Upper lobe of left lung (tissue), 6 donors: ENCODE data around the gene ZNF502. TPM values are rescaled to one million over a fixed set of nuclear protein-coding genes. Genes with fewer than 3 reads are reported as not detected.

Experiments
- ATAC-seq, 2 donors: fragments of 200-7000 bp; cut with Tn5 transposase; one replicate each; pipeline ENCODE4 v1.9.1; 2022; ENCODE audit warnings: mild to moderate bottlenecking in 2 of 2, moderate library complexity in 2 of 2; ENCODE audit not compliant: low FRiP score in 2 of 2
- DNase-seq, 2 donors: peaks; one replicate each; pipeline ENCODE4 v3.0.0-alpha.2; 2019 to 2020
- H3K27ac ChIP-seq, 4 donors: fragments of 200-600 bp; sonication (generic); one replicate each; pipeline ENCODE4 v1.5.1; 2016 to 2019
- H3K27me3 ChIP-seq, 4 donors: fragments of 200-600 bp; sonication (generic); one replicate each; pipeline ENCODE4 v1.5.1; 2017 to 2019
- H3K36me3 ChIP-seq, 4 donors: fragments of 200-600 bp; sonication (generic); one replicate each; pipeline ENCODE4 v1.5.1; 2016 to 2019
- H3K4me1 ChIP-seq, 4 donors: fragments of 200-600 bp; sonication (generic); one replicate each; pipeline ENCODE4 v1.5.1; 2018 to 2019
- H3K4me3 ChIP-seq, 4 donors: fragments of 200-600 bp; sonication (generic); one replicate each; pipeline ENCODE4 v1.5.1; 2017 to 2019; ENCODE audit warnings: mild to moderate bottlenecking in 2 of 4, moderate library complexity in 1 of 4
- H3K9me3 ChIP-seq, 4 donors: fragments of 200-600 bp; sonication (generic); one replicate each; pipeline ENCODE4 v1.5.1; 2018 to 2019
- EP300 ChIP-seq, 4 donors: sonication (generic); formaldehyde crosslinking; IDR thresholded peaks; one replicate each; pipeline ENCODE4 v1.5.1; 2017; ENCODE audit warnings: antibody characterized with exemption in 4 of 4, control low read depth in 2 of 4
- POLR2A ChIP-seq, 4 donors: fragments of 450-650 bp; IDR thresholded peaks; one replicate each; pipeline ENCODE4 v1.5.1; 2016 to 2017; ENCODE audit warnings: antibody characterized with exemption in 4 of 4, mild to moderate bottlenecking in 2 of 4
- POLR2AphosphoS5 ChIP-seq, 2 donors: sonication (generic); formaldehyde crosslinking; IDR thresholded peaks; one replicate each; pipeline ENCODE4 v1.5.1; 2017; ENCODE audit warnings: antibody characterized with exemption in 2 of 2
- WGBS, 2 donors: methylation state at CpG; one replicate each; pipeline ENCODE4 v1.1.5; 2017 to 2018; 5-methylcytosine and 5-hydroxymethylcytosine counted together
- total RNA-seq, 6 donors: library from RNA; depleted of rRNA in 4 of 6; stranded (reverse); fragments of >200 nt in 4 of 6; gene quantifications; one replicate each; pipeline versions ENCODE4 v1.1.0 to v1.2.1, GENCODE V29; 2016 to 2021
- TF ChIP-seq, protein P1 (sequence below), 6 experiments: fragments of 450-650 bp in 4 of 6; fragments of 200-600 bp in 2 of 6; sonication (generic) in 2 of 6; IDR thresholded peaks; one replicate each; pipeline ENCODE4 v1.5.1; 2016 to 2019; ENCODE audit warnings: antibody characterized with exemption in 6 of 6
- donor health status: DM: no; HTN: no; CAD: no; lungs with moderate emphysema.
- donor health status: DM: no; HTN: yes; CAD: no; lungs with severe emphysema.

Gene ZNF502
- total RNA-seq, 6 donors from 2014 or later = 1.00 to 4.7 (median 3.7) TPM

DNA sequence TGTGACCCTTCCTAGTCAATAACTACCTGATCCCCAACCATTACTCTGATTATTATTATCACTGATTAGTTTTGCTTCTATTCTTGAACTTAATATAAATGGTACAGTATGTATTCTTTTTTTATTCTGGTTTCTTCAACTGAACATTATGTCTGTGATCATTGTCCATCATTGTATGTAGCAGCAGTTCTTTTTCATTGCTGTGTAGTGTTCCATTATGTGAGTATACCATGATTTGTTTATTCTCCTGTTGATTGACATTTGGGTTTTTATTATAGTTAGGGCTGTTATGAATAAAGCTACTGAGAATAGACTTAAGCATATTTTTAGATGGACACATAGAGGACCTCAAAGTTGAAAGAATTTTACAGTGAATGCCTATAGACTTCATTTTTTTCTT, 51.8 kb downstream of the ZNF502 start:
- Histone ChIP-seq H3K27ac (no peak overlapping the region), H3K4me1 (peaks cover 12 to 26% (median 16%) of the 10 kb centered on the region in 4 donors), H3K36me3 (no peaks in the 10 kb centered on the region), H3K9me3 (peaks cover 0 to under 1% (median 0%) of the 10 kb centered on the region in 4 donors), H3K27me3 (no peaks in the 10 kb centered on the region), H3K4me3 (no peak overlapping the region)
- DNase-seq (no peak), ATAC-seq (no peak)
- TF ChIP-seq POLR2A (IDR thresholded peaks at IDR 0.05) (no peak), POLR2AphosphoS5 (IDR thresholded peaks at IDR 0.05) (no peak), EP300 (IDR thresholded peaks at IDR 0.05) (no peak)
- TF ChIP-seq, protein P1, sequence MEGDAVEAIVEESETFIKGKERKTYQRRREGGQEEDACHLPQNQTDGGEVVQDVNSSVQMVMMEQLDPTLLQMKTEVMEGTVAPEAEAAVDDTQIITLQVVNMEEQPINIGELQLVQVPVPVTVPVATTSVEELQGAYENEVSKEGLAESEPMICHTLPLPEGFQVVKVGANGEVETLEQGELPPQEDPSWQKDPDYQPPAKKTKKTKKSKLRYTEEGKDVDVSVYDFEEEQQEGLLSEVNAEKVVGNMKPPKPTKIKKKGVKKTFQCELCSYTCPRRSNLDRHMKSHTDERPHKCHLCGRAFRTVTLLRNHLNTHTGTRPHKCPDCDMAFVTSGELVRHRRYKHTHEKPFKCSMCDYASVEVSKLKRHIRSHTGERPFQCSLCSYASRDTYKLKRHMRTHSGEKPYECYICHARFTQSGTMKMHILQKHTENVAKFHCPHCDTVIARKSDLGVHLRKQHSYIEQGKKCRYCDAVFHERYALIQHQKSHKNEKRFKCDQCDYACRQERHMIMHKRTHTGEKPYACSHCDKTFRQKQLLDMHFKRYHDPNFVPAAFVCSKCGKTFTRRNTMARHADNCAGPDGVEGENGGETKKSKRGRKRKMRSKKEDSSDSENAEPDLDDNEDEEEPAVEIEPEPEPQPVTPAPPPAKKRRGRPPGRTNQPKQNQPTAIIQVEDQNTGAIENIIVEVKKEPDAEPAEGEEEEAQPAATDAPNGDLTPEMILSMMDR (IDR thresholded peaks at IDR 0.05) = no peak

DNA sequence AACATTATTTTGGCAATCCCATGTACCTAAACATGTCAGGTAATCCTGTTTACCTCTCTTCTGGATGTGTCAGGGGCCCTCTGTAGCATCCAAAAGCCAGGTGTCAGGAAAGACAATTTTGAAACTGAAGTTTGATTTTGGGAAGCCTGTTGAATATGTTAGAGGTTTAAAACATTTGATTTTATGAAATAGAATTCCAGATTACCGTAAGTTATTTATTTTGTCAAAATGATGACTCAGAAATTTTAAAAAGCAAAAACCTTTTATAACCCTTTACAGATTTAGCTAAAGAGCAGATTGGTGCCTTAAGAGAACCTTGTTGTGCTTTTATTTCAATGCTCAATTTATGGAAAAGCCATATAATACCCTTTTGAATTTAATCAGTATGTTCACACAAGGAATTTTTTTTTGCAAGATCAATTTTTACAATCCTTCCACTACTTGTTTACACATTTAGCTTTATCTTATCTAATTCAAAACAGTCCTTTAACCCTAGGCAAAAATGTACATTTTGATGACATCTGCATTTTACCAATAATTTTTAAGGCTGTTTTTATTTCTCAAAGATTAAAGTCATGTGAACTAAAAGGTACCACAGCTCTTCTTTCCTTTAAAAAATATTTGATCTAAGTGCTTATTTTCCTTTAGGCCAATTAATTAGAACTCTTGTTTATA, 59.1 kb downstream of the ZNF502 start:
- Histone ChIP-seq H3K4me3 (no peak overlapping the region), H3K36me3 (no peaks in the 10 kb centered on the region), H3K4me1 (no peaks in the 10 kb centered on the region), H3K9me3 (peaks cover 5 to 22% (median 19%) of the 10 kb centered on the region in 4 donors), H3K27ac (no peak overlapping the region), H3K27me3 (no peaks in the 10 kb centered on the region)
- 91 to 96% methylated on average over 1 of the region's 1 CpG for WGBS, 2 donors
- DNase-seq (no peak), ATAC-seq (no peak)
- TF ChIP-seq POLR2A (IDR thresholded peaks at IDR 0.05) (no peak), POLR2AphosphoS5 (IDR thresholded peaks at IDR 0.05) (no peak), EP300 (IDR thresholded peaks at IDR 0.05) (no peak)
- TF ChIP-seq, protein P1 (IDR thresholded peaks at IDR 0.05) = no peak

DNA sequence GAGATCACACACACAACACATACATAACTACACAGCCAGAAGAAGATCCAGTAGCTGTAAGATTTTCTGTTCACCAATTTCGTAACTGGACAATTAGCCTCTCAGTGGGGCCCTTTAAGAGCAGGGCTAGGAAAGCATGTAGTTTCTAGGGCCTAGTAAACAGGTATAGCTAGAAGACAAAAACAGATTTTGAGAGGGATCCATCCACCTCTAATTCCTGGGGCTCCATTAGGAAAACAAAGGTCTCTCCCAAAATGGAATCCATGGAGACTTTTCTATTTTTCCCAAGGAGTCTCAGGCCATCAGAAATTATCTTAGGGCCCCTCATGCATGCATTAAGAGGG, 59.6 kb downstream of the ZNF502 start:
- H3K27me3 ChIP-seq = no peaks in the 10 kb centered on the region
- H3K36me3 ChIP-seq = no peaks in the 10 kb centered on the region
- 100% methylated on average over 1 of the region's 1 CpG for WGBS, 2 donors
- H3K4me3 ChIP-seq = no peak overlapping the region
- H3K27ac ChIP-seq = no peak overlapping the region
- H3K9me3 ChIP-seq = peaks cover 5 to 22% (median 19%) of the 10 kb centered on the region in 4 donors
- H3K4me1 ChIP-seq = no peaks in the 10 kb centered on the region
- DNase-seq (no peak), ATAC-seq (no peak)
- TF ChIP-seq POLR2A (IDR thresholded peaks at IDR 0.05) = no peak

Other genes starting within 250 kb of the ZNF502 start
- gene ZNF445, start 235.0 kb upstream of the ZNF502 start, total RNA-seq = 10 to 100 TPM in 4 of 6 donors, 1 to 10 TPM in 2; 6.7 to 20.0 (median 12.9) TPM
- 10 to 100 TPM in 1 of 6 donors, 1 to 10 TPM in 5; 2.9 to 13.6 (median 3.5) TPM for gene ZKSCAN7, start 157.5 kb upstream of the ZNF502 start, total RNA-seq
- gene ZNF660, start 127.7 kb upstream of the ZNF502 start, total RNA-seq = 1 to 10 TPM; 1.3 to 6.3 (median 1.8) TPM
- gene ZNF197, start 87.6 kb upstream of the ZNF502 start, total RNA-seq = 10 to 100 TPM in 5 of 6 donors, 1 to 10 TPM in 1; 10.0 to 29.3 (median 11.6) TPM
- gene ZNF35, start 63.9 kb upstream of the ZNF502 start, total RNA-seq = 10 to 100 TPM in 3 of 6 donors, 1 to 10 TPM in 3; 6.4 to 17.3 (median 9.6) TPM
- gene ZNF501, start 17.0 kb downstream of the ZNF502 start, total RNA-seq = 1 to 10 TPM; 2.1 to 8.8 (median 2.9) TPM
- gene KIAA1143, start 49.0 kb downstream of the ZNF502 start, total RNA-seq = 10 to 100 TPM in 4 of 6 donors, 1 to 10 TPM in 2; 8.3 to 26.5 (median 17.6) TPM
- 1 to 10 TPM in 2 of 6 donors, under 1 TPM in 3, not detected in 1; 0.69 to 2.3 (median 0.89) TPM for gene KIF15, start 49.1 kb downstream of the ZNF502 start, total RNA-seq
- gene TMEM42, start 149.3 kb downstream of the ZNF502 start, total RNA-seq = 10 to 100 TPM in 3 of 6 donors, 1 to 10 TPM in 3; 6.3 to 19.5 (median 11.0) TPM
- gene TGM4, start 161.9 kb downstream of the ZNF502 start, total RNA-seq = not detected